Common myeloid progenitor, CD34-positive (primary cell): ENCODE measurements around the gene GLUD1.
"Not testable (repeated sequence)": the region's sequence is repeated elsewhere in the genome, so short reads cannot be mapped to it uniquely, and the experiment has no call there.

ENCODE experiments used
- CTCF ChIA-PET: fragments of 350-600 bp; sonication (Branson Sonifier 250); formaldehyde crosslinking; loops from one replicate; lab custom pipeline; 2021; ENCODE audit warnings: antibody characterized with exemption; lab: Charles Lee
- POLR2A ChIA-PET: fragments of 350-600 bp; sonication (Branson Sonifier 250); formaldehyde crosslinking; loops from one replicate; lab custom pipeline; 2021; ENCODE audit warnings: antibody characterized with exemption; lab: Charles Lee
- DNase-seq, 3 donors: peaks; one replicate each; pipeline versions ENCODE4 v3.0.0 to v3.0.0-alpha.2; 2013
- H3K27ac ChIP-seq, 2 experiments: 1 replicate in 1 of 2; 2 replicates in 1 of 2; pipeline ENCODE4 v1.7.0; 2013; ENCODE audit warnings: inconsistent platforms in 2 of 2, low read length in 2 of 2, mild to moderate bottlenecking in 2 of 2, low read depth in 1 of 2, moderate library complexity in 1 of 2; ENCODE audit not compliant: severe bottlenecking in 2 of 2, insufficient read depth in 1 of 2, poor library complexity in 1 of 2
- H3K27me3 ChIP-seq, 5 experiments: replicated peaks in 2 of 5; 1 replicate in 3 of 5; 2 replicates in 2 of 5; pipeline versions ENCODE4 v1.6.1 to v1.7.0; 2013; ENCODE audit warnings: low read length in 4 of 5, mild to moderate bottlenecking in 2 of 5, moderate library complexity in 2 of 5, inconsistent platforms in 1 of 5; ENCODE audit not compliant: insufficient read depth in 5 of 5, control insufficient read depth in 4 of 5
- H3K36me3 ChIP-seq, 4 experiments: 1 replicate in 2 of 4; 2 replicates in 2 of 4; pipeline versions ENCODE4 v1.6.1 to v1.7.0; 2013; ENCODE audit warnings: low read length in 3 of 4, control low read depth in 1 of 4, mild to moderate bottlenecking in 1 of 4; ENCODE audit not compliant: control insufficient read depth in 4 of 4, insufficient read depth in 4 of 4
- H3K4me1 ChIP-seq, 4 experiments: 1 replicate in 3 of 4; 2 replicates in 1 of 4; pipeline versions ENCODE4 v1.6.1 to v1.7.1; 2013; ENCODE audit warnings: low read length in 3 of 4, mild to moderate bottlenecking in 3 of 4, control low read depth in 1 of 4, inconsistent platforms in 1 of 4, moderate library complexity in 1 of 4; ENCODE audit not compliant: control insufficient read depth in 4 of 4, insufficient read depth in 4 of 4; ENCODE audit errors: control extremely low read depth in 1 of 4
- H3K4me3 ChIP-seq, 7 experiments: 1 replicate in 4 of 7; 2 replicates in 3 of 7; pipeline versions ENCODE4 v1.5.1 to v1.7.0; 2013; ENCODE audit warnings: mild to moderate bottlenecking in 7 of 7, low read length in 6 of 7, moderate library complexity in 6 of 7, inconsistent platforms in 2 of 7, low read depth in 2 of 7, control low read depth in 1 of 7; ENCODE audit not compliant: insufficient read depth in 4 of 7, control insufficient read depth in 1 of 7; ENCODE audit errors: extremely low read depth in 1 of 7
- H3K9me3 ChIP-seq, 5 experiments: 1 replicate in 4 of 5; 2 replicates in 1 of 5; pipeline versions ENCODE4 v1.6.1 to v1.7.1; 2013; ENCODE audit warnings: low read length in 4 of 5, mild to moderate bottlenecking in 2 of 5, inconsistent platforms in 1 of 5, low read depth in 1 of 5, moderate library complexity in 1 of 5; ENCODE audit not compliant: control insufficient read depth in 4 of 5, insufficient read depth in 2 of 5; ENCODE audit errors: control extremely low read depth in 1 of 5
- WGBS: methylation state at CpG from one replicate; pipeline ENCODE4 v1.1.5; 2013; ENCODE audit not compliant: insufficient coverage; 5-methylcytosine and 5-hydroxymethylcytosine counted together

Gene GLUD1

GRCh38 chr10:87089746-87090145, 4.9 kb downstream of the GLUD1 start:
- POLR2A ChIA-PET, result no interaction called here
- H3K36me3 ChIP-seq, result peaks cover 7 to 32% (median 9%) of the 10 kb centered on the region in 4 experiments
- CTCF ChIA-PET, result no interaction called here

GRCh38 chr10:87085537-87085936, 9.1 kb downstream of the GLUD1 start:
- H3K4me1 ChIP-seq, result peaks cover 4 to 23% (median 15%) of the 10 kb centered on the region in 4 experiments
- no peak overlapping the region for H3K4me3 ChIP-seq
- H3K36me3 ChIP-seq, result peaks cover 7 to 28% (median 9%) of the 10 kb centered on the region in 4 experiments
- no peaks in the 10 kb centered on the region for H3K9me3 ChIP-seq
- no peak for DNase-seq
- ChIA-PET CTCF (interaction anchor here (0.6 to 1.1 kb wide), 4 partner anchors 10 to 46 kb away, joined by 3 to 4 read pairs (median 3); partner anchors contain the start of gene SHLD2), POLR2A (no interaction called here)
- H3K27me3 ChIP-seq, result no peaks in the 10 kb centered on the region
- WGBS, result no CpG with 5 or more reads among the region's 1 CpG
- H3K27ac ChIP-seq, result peak overlapping the region in 1 of 2 experiments; percentile 89

More at GRCh38 chr10:87089746-87090145, 4.9 kb downstream of the GLUD1 start:
- H3K9me3 ChIP-seq, result no peaks in the 10 kb centered on the region
- no peak overlapping the region for H3K4me3 ChIP-seq
- H3K27me3 ChIP-seq, result no peaks in the 10 kb centered on the region
- H3K27ac ChIP-seq, result no peak overlapping the region
- WGBS, result 100% methylated on average over 1 of the region's 4 CpGs
- DNase-seq, result no peak
- H3K4me1 ChIP-seq, result peaks cover 16 to 37% (median 30%) of the 10 kb centered on the region in 4 experiments

GRCh38 chr10:87084291-87084782, 10.3 kb downstream of the GLUD1 start:
- DNase-seq, result peak; percentile 60 to 80 (median 73)
- POLR2A ChIA-PET, H3K27me3 ChIP-seq, H3K9me3 ChIP-seq: not testable (repeated sequence)
- H3K4me1 ChIP-seq, result peaks cover 4 to 23% (median 15%) of the 10 kb centered on the region in 4 experiments
- peaks cover 5 to 20% (median 8%) of the 10 kb centered on the region in 4 experiments for H3K36me3 ChIP-seq
- H3K27ac ChIP-seq, result peak overlapping the region; percentile 58 to 89
- CTCF ChIA-PET, result interaction anchor here (1.1 to 1.4 kb wide), 2 partner anchors 8 to 11 kb away, joined by 3 to 4 read pairs; partner anchors contain the start of gene SHLD2
- peak overlapping the region in 2 of 7 experiments; percentile 5 to 54 for H3K4me3 ChIP-seq

GRCh38 chr10:87083576-87084290, 10.9 kb downstream of the GLUD1 start:
- peak; percentile 19 to 53 (median 34) for DNase-seq
- POLR2A ChIA-PET, H3K9me3 ChIP-seq, H3K27me3 ChIP-seq: not testable (repeated sequence)
- peak overlapping the region in 1 of 7 experiments; percentile 28 for H3K4me3 ChIP-seq
- CTCF ChIA-PET, result interaction anchor here (1.4 kb wide), 1 partner anchor 9 kb away, joined by 4 read pairs; no protein-coding TSS in a partner anchor
- H3K4me1 ChIP-seq, result peaks cover 4 to 23% (median 15%) of the 10 kb centered on the region in 4 experiments
- peak overlapping the region; percentile 58 to 89 for H3K27ac ChIP-seq
- peaks cover 4 to 14% (median 6%) of the 10 kb centered on the region in 4 experiments for H3K36me3 ChIP-seq
- WGBS, result no CpG with 5 or more reads among the region's 5 CpGs

- CTCF ChIA-PET, result interaction anchor here (1.1 kb wide), 1 partner anchor 11 kb away, joined by 3 read pairs; no protein-coding TSS in a partner anchor
- not testable (repeated sequence) for H3K27me3 ChIP-seq, H3K4me3 ChIP-seq, H3K27ac ChIP-seq, DNase-seq, H3K9me3 ChIP-seq, H3K36me3 ChIP-seq
- POLR2A ChIA-PET, result interaction anchor here (0.7 kb wide), 1 partner anchor 11 kb away, joined by 3 read pairs; no protein-coding TSS in a partner anchor
- H3K4me1 ChIP-seq, result peaks cover 4 to 23% (median 15%) of the 10 kb centered on the region in 4 experiments
- no CpG with 5 or more reads among the region's 1 CpG for WGBS
Observed at GRCh38 chr10:87082219-87082618, 12.4 kb downstream of the GLUD1 start.

GRCh38 chr10:87081574-87081973, 13.1 kb downstream of the GLUD1 start:
- not testable (repeated sequence) for DNase-seq, H3K9me3 ChIP-seq, H3K36me3 ChIP-seq, H3K4me3 ChIP-seq, H3K27ac ChIP-seq, H3K27me3 ChIP-seq
- POLR2A ChIA-PET, result interaction anchor here (0.7 kb wide), 1 partner anchor 11 kb away, joined by 3 read pairs; no protein-coding TSS in a partner anchor
- WGBS, result no CpG with 5 or more reads among the region's 3 CpGs
- CTCF ChIA-PET, result interaction anchor here (1.1 kb wide), 1 partner anchor 11 kb away, joined by 3 read pairs; no protein-coding TSS in a partner anchor
- peaks cover 4 to 23% (median 15%) of the 10 kb centered on the region in 4 experiments for H3K4me1 ChIP-seq

- H3K27ac ChIP-seq, H3K36me3 ChIP-seq, DNase-seq, CTCF ChIA-PET, H3K27me3 ChIP-seq, H3K9me3 ChIP-seq, H3K4me3 ChIP-seq, POLR2A ChIA-PET: not testable (repeated sequence)
- peaks cover 4 to 23% (median 15%) of the 10 kb centered on the region in 4 experiments for H3K4me1 ChIP-seq
- no CpG with 5 or more reads among the region's 31 CpGs for WGBS
Observed at GRCh38 chr10:87080621-87081020, 14.0 kb downstream of the GLUD1 start.
